Stimulated activated CD4-positive, alpha-beta T cell treated with anti-CD3 and anti-CD28 coated beads, Interleukin-12 subunit alpha, Interleukin-12 subunit beta, amount 100 ng/mL, for 4 hours (primary cell): Measurements from ENCODE around the gene ZNF428.
"Not testable (repeated sequence)": the region's sequence is repeated elsewhere in the genome, so short reads cannot be mapped to it uniquely, and the experiment has no call there.

Experiments
- DNase-seq: peaks from one replicate; pipeline ENCODE4 v3.0.0-alpha.2; 2020

Gene ZNF428

DNA sequence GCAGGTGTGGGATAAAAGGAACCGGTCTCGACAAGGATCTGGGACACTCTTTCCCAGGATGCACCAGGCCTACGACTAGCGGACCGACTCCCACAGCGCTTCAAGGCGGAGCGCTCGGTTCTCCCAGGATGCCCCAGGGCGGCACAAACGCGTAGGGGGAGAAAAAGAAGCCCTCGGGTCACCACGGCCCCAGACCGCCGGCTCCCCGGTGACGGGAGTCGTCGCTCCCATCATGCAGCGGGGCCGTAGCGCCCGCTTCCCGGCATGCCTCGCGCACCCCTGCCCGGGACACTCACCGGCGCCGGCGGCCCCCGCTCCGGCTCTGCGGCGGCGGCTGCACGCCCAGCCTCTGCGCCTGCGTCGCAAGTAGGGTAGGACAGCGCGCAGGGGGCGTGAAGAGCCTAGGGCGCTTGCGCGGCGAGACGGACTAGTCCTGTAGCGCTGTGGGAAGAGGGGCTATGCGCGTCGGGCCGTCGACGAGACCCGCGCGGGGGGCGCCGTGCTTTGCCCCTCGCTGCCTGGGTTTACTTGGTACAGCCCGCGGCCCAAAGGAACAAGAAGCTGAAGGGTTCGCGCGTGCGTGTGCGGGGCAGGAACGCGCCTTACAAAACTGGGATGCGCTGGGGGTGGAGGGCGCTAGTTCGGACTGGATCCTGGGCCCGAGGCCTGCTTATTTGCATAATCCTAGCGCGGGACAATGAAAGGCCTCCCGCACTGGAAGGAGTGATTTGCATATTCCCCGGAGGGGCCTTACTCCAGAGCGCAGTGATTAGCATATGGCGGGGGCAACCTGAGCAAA, at the start of gene ZNF428:
Gene ZNF428, minus strand, starts transcription at position 368 of the 799 bp plus-strand sequence. CDS start 5,325 bp downstream, outside the sequence.
- peak; percentile 83 for DNase-seq

DNA sequence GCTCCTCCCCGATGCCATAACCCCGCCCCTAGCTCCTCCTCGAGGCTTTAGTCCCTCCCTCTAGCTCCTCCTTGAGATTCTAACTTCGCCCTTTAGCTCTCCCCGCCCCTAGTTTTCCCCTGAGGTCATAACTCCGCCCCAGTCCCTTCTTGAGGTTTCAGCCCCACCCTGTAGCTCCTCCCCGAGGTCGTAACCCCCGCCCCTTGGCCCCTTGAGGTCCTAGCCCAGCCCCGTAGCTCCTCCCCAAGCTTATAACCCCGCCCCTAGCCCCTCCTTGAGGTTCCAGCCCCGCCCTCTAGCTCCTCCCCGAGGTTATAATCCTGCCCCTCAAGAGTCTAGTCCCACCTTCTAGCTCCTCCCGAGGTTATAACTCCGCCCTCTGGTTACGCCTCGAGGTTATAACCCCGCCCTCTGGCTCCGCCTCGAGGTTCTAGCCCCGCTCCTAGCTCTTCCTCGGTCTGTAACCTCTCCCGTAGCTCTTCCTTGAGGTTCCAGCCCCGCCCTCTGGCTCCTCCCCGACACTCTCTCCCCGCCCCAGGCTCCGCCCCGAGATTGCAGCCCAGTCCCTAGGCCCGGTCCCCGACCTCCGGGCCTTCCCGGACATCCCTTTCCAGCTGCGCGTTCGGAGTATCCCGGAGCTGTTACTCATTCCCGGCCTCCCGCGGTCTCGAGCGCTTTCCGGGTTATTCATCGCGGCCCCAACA, 49.1 kb upstream of the ZNF428 start:
- DNase-seq: peak; percentile 93

GRCh38 chr19:43667876-43668405, 48.5 kb upstream of the ZNF428 start:
- no peak for DNase-seq

- DNase-seq: no peak
These were observed 47.9 kb upstream of the ZNF428 start for GRCh38 chr19:43667126-43667875.

DNA sequence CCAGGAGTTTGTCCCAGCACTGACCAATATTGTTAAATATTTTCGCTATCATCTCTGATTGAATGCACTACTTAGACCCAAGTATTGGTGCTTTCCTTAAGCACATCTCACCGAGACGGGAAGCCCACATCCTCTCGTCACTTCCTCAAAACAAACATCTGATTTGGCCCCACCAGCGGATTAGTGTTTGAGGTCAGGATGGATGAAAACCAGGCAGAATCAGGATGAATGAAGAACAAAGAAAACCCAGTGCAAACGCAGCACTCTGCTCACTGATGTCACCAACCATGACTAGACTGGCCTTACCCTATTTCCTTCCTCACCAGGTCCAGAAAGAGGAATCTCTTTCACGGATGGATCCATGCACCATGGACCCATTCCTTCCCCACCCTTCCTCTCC, 44.6 kb upstream of the ZNF428 start:
- no peak for DNase-seq

DNA sequence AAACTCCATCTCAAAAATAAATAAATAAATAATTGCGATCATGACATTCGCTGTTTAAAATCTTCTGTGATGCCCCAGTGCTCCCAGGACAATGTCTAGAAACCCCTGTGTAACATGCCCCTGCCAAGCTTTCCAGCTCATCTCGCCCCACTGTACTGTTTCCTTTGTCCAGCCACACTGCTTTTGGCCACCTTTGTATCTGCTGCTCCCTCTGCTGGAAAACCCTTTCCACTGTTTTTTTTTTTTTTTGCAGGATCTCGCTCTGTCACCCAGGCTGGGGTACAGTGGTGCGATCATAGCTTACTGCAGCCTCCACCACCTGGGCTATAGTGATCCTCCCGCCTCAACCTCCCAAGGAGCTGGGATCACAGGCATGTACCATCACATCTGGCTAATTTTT, 43.1 kb upstream of the ZNF428 start:
- no peak for DNase-seq

DNA sequence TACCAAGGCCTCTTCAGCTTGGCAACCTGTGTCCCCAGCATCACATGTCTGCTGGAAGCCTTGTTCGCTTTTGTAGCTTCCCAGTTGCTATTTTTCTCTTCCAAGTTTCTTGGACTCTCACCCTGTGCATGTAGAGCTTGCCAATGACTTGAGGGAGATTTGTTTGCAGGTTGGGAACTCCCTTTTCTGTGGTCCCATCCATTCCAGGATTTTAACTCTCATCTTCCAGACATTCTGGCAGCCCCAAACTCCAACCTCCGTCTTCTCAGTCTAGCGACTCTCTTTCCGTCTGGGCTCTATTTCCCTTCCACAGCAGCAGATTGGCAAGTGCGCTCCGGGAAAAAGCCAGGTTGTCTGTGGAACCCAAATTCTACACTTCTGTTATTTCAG, 41.5 kb upstream of the ZNF428 start:
- no peak for DNase-seq

- no peak for DNase-seq
These were observed 41.0 kb upstream of the ZNF428 start for GRCh38 chr19:43660301-43660970.

DNA sequence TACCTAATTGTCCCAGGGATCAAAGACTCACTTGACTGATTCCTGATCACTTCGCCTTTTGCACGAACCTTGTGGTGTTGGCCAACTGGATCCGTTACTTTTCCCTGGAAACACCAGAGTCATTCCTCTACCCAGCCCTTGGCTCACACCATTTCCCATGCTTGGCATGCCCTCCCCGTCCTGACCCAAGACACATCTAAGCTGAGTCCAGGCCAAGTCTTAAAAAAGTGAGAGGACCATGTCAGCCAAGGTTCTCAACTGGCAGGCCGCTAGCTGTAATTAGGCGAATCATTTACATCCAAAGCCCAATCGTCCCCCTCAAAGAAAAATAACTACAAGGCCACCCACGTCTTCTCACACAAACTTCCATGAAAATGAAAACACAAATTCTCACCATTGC, 39.1 kb upstream of the ZNF428 start:
- DNase-seq: no peak

DNA sequence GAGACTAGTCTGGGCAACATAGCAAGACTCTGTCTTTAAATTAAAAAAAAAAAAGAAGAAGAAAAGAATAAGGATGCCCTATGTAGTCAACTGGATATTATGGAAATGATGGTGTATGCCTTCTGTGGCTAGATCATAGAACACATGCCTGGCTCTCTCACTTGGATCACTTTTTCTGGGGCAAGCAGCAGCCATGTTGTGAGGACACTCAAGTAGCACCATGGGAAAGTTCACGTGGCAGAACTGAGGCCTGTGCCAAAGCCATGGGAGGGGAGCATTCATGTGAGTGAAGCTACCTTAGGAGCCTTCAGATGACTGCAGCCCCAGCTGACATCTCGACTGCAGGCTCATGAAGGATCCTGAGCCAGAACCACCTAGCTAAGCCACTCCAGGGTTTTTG, 38.6 kb upstream of the ZNF428 start:
- no peak for DNase-seq

DNA sequence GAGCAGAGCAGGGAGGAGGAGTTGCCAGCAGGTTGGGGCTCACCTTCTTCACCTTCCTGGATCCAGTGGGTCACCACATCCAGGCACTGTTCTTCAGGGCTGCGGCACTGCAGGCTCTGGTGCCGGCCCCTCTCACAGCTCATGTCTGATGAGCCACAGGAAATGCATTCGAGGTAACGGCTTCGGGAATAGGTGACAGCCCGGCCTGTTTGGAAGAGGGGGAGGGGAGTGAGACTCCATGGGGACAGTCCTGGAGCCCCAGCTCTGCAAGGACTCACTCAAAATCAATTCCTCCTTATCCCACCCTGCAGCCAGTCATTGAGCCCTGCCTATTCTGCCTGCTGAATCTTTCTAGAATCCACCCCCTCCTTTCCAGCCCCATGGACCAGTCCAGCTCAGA, 37.0 kb upstream of the ZNF428 start:
- no peak for DNase-seq

DNA sequence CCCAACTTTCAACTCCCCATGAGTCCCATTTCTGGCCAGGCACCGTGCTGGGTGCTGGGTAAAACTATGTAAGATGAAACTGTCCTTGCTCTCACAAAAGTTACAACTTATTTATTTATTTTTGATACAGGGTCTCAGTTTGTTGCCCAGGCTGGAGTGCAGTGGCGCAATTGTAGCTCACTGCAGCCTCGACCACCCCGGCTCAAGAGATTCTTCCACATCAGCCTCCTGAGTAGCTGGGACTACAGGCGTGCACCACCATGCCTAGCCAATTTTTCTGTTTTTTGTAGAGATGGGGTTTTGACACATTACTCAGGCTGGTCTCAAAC, 33.1 kb upstream of the ZNF428 start:
- DNase-seq: no peak

DNA sequence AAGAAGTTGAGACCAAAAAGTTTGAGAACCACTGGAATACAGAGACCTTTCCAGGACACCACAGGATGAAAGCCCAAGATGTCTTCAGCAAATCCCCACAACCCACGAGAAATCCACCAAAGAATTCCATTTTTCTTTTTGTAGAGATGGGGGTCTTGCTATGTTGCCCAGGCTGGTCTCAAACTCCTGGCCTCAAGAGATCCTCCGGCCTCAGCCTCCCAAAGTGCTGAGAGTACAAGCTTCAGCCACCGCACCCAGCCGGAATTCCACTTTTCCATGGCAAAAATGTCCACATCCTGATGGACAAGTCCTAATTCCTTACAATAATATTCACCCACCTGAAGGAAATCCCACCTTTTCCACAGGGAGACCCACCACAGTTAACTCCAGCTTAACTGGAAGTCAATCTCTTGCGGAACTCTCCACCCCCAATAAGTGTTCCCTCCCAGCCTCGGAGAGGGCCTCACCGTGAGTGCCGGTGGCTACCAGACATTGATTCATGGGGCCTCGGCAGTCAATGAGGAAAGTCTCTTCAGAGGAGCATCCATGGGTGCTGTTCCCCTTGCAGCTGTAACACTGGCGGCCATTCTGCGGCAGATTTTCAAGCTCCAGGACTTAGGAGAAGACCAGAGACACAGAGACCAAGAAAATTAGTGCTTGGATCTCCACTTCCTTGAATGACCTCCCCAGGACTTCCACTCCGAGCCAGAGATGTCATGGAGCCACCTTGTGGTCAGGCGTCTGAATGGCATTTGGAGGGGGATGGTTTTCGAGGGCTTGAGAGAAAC, 32.5 kb upstream of the ZNF428 start:
- peak; percentile 19 for DNase-seq

GRCh38 chr19:43650276-43650675, 30.8 kb upstream of the ZNF428 start:
- not testable (repeated sequence) for DNase-seq

GRCh38 chr19:43649514-43649913, 30.1 kb upstream of the ZNF428 start:
- no peak for DNase-seq

GRCh38 chr19:43648633-43649032, 29.2 kb upstream of the ZNF428 start:
- DNase-seq: no peak

GRCh38 chr19:43644181-43644580, 24.8 kb upstream of the ZNF428 start:
- no peak for DNase-seq

DNA sequence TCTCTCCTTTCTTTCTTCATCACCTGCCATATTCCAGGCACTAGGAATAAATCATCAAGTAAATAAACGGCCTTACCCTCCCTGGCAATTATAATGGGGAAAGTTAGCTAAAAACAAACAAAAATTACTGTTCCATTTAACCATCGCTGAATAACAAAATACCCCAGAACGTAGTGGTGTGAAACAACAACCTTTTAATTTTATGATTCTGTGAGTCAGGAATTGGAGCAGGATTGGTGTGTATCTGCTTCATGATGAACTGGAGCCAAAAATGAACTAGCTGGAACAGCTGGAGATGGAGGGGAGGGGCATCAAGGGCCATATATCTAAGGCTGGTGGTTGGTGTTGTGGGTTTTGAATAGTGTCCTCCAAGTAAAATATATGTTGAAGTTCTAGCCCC, 23.9 kb upstream of the ZNF428 start:
- no peak for DNase-seq

DNA sequence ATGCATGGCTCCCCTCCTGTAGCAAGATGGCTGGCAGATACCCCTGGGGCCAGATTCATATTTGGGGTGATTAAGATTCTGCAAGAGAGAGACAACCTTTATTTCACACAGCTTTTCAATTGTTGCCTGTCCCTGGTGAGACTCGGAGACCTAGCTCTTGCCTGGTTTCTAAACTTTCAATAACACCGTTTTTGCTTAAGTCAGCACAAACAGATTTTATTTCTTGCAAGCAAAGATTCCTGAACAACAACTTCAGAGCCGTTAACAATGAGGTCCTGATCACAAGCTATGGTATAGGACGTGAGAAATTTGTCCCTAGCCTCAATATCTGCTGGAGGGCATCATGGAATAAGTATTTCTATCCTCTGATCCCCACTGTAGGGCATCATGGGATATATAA, 23.1 kb upstream of the ZNF428 start:
- no peak for DNase-seq

GRCh38 chr19:43641333-43641732, 21.9 kb upstream of the ZNF428 start:
- DNase-seq: no peak

DNA sequence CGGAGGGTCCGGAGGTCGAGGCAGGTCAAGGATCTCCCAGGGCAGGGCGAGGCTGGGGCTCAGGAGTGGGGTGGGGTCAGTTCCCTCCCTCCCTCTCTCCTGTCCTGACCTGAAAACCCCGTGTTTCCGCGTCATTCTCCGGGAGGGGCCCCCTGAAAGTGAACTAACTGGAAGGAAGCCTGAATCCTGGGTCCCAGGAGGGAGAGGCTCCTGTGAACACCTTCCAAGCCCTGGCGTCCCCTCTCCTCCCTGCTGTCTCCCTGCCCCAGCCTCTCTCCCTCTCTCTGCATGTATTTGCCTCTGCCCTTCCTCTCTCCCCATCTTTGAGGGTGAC, 21.0 kb upstream of the ZNF428 start:
- no peak for DNase-seq
